ENCODE results near the gene LRRC56. TPM values are rescaled to one million over a fixed set of nuclear protein-coding genes. Genes with fewer than 3 reads are reported as not detected.

The LRRC56 gene
- total RNA-seq, 1 experiment from 2014 or later, result 2.1 TPM

DNA sequence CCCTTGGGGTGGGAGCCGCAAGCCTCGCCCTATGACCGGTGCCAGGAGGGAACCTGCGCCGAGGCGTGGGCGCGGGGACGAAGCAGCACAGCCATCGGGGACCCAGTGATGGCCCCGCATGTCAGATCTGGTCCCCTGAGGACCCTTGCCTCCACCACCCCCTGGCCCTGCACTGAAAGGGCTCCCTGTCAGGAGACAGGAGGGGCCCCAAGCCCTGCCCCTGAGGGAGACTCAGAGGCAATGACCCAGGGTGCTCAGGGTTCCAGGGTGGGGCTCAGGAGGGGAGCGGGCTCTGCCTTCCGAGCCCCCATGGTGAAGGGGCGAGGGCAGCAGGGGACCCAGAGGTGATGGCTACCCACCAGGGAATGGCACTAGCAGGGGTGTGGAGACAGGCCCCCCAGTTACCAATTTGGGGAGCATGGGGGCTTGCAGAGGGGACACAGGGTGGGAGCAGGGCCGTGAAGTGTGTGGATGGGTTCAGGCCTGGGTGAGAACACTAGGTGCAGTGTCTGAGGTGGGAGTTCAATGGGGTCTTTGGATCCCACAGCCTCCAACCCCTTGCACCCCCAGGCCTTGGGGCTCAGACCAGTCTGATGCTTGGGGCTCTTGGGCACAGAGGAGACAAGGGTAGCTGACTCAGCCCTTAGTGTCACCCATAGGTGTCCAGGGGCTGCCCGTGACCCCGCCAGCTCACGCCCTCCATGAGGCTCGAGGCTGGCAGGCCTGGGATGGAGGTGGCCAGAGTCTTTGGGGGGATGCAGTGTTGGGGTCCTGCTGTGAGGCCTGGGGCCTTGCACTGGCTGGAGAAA is 499 bp downstream of the LRRC56 start:
- Histone ChIP-seq H3K4me1 (ENCODE audit: insufficient read depth, low read length, poor library complexity, severe bottlenecking) (peaks cover 17% of the 10 kb centered on the region), H3K36me3 (ENCODE audit: insufficient read depth, low read length, poor library complexity, severe bottlenecking) (peaks cover 3% of the 10 kb centered on the region), H3K27ac (ENCODE audit: low read depth, low read length, poor library complexity, severe bottlenecking) (peak overlapping the region; percentile 73), H3K27me3 (replicated peaks; ENCODE audit: insufficient read depth, low read depth, low read length, poor library complexity) (no peaks in the 10 kb centered on the region), H3K4me3 (ENCODE audit: low read depth, low read length, poor library complexity, severe bottlenecking) (peak overlapping the region; percentile 71), H3K9me3 (ENCODE audit: low read depth, low read length, poor library complexity, severe bottlenecking) (no peaks in the 10 kb centered on the region)
- no peak for DNase-seq (ENCODE audit: low spot score)
- no TSS peak for BruUV-seq (replicated peaks)
- TF ChIP-seq, protein P1, sequence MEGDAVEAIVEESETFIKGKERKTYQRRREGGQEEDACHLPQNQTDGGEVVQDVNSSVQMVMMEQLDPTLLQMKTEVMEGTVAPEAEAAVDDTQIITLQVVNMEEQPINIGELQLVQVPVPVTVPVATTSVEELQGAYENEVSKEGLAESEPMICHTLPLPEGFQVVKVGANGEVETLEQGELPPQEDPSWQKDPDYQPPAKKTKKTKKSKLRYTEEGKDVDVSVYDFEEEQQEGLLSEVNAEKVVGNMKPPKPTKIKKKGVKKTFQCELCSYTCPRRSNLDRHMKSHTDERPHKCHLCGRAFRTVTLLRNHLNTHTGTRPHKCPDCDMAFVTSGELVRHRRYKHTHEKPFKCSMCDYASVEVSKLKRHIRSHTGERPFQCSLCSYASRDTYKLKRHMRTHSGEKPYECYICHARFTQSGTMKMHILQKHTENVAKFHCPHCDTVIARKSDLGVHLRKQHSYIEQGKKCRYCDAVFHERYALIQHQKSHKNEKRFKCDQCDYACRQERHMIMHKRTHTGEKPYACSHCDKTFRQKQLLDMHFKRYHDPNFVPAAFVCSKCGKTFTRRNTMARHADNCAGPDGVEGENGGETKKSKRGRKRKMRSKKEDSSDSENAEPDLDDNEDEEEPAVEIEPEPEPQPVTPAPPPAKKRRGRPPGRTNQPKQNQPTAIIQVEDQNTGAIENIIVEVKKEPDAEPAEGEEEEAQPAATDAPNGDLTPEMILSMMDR (conservative IDR thresholded peaks at IDR 0.05; ENCODE audit: low read depth, low read length), result no peak
- no peak for TF ChIP-seq EZH2 (IDR thresholded peaks at IDR 0.05; ENCODE audit: borderline replicate concordance, low read depth, low read length, poor library complexity, severe bottlenecking)
- intact Hi-C loops (cut with micrococcal nuclease; ENCODE audit: unreplicated experiment), result no loop called here
- ChIA-PET CTCF (no interaction called here), POLR2A (ENCODE audit: low non-redundant PET) (no interaction called here)

DNA sequence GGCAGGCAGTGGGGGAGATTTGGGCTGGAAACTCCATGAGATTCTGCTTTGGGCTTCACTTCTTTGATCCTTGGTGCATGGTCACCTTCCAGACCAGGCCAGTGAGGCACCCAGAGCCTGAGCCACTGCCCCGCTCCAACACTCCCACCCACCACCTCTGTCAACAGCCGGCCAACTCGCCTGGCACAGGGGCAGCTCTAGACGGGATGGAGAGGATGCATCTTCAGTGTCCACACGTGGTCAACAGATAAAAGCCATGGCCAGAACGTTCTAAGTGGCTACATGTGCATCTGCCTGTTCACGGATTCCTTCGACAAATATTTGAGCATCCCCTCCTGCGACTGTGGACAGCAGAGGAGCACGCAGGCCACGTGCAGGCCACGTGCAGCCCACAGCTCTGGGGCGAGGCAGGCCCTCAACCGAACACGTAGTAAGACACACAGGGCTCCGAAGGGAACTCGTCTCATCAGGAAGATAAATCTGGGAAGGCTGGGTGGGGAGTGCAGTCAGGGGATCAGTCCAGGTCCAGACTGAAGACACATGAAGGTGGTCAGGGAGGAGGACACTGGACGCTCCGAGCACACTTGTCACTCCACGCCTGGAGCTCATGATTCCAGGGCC is 1.2 kb downstream of the LRRC56 start:
- no TSS peak for BruUV-seq (replicated peaks)
- Histone ChIP-seq H3K4me1 (ENCODE audit: insufficient read depth, low read length, poor library complexity, severe bottlenecking) (peaks cover 17% of the 10 kb centered on the region), H3K27ac (ENCODE audit: low read depth, low read length, poor library complexity, severe bottlenecking) (no peak overlapping the region), H3K27me3 (replicated peaks; ENCODE audit: insufficient read depth, low read depth, low read length, poor library complexity) (no peaks in the 10 kb centered on the region), H3K4me3 (ENCODE audit: low read depth, low read length, poor library complexity, severe bottlenecking) (no peak overlapping the region), H3K36me3 (ENCODE audit: insufficient read depth, low read length, poor library complexity, severe bottlenecking) (no peaks in the 10 kb centered on the region), H3K9me3 (ENCODE audit: low read depth, low read length, poor library complexity, severe bottlenecking) (no peaks in the 10 kb centered on the region)
- POLR2A ChIA-PET (ENCODE audit: low non-redundant PET), result no interaction called here
- intact Hi-C loops (cut with micrococcal nuclease; ENCODE audit: unreplicated experiment), result no loop called here
- CTCF ChIA-PET, result no interaction called here
- DNase-seq (ENCODE audit: low spot score), result no peak
- no peak for TF ChIP-seq EZH2 (IDR thresholded peaks at IDR 0.05; ENCODE audit: borderline replicate concordance, low read depth, low read length, poor library complexity, severe bottlenecking)
- TF ChIP-seq, protein P1 (conservative IDR thresholded peaks at IDR 0.05; ENCODE audit: low read depth, low read length), result no peak

DNA sequence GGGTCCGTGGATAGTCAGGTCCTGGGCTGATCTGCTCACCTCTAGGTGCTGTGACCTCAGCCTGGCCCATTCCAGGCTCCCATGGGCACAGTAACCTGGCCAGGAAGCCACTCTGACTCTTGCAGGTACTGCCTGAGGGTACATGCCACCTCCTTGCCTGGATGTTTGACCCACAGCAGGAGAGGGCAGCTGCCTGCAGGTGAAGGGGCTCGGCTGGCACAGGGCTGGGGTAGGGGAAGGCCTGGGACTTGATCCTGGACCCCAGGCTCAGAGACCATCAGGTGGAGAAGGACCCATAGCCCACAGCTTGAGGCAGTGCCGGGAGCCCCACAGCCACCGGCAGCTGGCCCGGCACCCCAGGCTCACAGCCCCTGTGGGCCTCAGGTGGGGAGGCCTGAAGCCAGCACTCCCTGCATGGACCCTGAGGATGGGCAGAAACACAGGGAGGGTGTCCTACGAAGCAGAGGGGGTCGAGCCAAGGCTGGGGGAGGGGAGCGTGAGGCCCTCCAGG is 2.7 kb downstream of the LRRC56 start:
- CTCF ChIA-PET, result no interaction called here
- Histone ChIP-seq H3K27ac (ENCODE audit: low read depth, low read length, poor library complexity, severe bottlenecking) (no peak overlapping the region), H3K9me3 (ENCODE audit: low read depth, low read length, poor library complexity, severe bottlenecking) (no peaks in the 10 kb centered on the region), H3K27me3 (replicated peaks; ENCODE audit: insufficient read depth, low read depth, low read length, poor library complexity) (no peaks in the 10 kb centered on the region), H3K4me1 (ENCODE audit: insufficient read depth, low read length, poor library complexity, severe bottlenecking) (peaks cover 14% of the 10 kb centered on the region), H3K36me3 (ENCODE audit: insufficient read depth, low read length, poor library complexity, severe bottlenecking) (no peaks in the 10 kb centered on the region), H3K4me3 (ENCODE audit: low read depth, low read length, poor library complexity, severe bottlenecking) (no peak overlapping the region)
- no peak for DNase-seq (ENCODE audit: low spot score)
- POLR2A ChIA-PET (ENCODE audit: low non-redundant PET), result no interaction called here
- TF ChIP-seq, protein P1 (conservative IDR thresholded peaks at IDR 0.05; ENCODE audit: low read depth, low read length), result no peak
- no peak for TF ChIP-seq EZH2 (IDR thresholded peaks at IDR 0.05; ENCODE audit: borderline replicate concordance, low read depth, low read length, poor library complexity, severe bottlenecking)
- intact Hi-C loops (cut with micrococcal nuclease; ENCODE audit: unreplicated experiment), result no loop called here
- BruUV-seq (replicated peaks), result no TSS peak

Data from A673 (cell line).